ENCODE data around the gene CFAP45.

DNA sequence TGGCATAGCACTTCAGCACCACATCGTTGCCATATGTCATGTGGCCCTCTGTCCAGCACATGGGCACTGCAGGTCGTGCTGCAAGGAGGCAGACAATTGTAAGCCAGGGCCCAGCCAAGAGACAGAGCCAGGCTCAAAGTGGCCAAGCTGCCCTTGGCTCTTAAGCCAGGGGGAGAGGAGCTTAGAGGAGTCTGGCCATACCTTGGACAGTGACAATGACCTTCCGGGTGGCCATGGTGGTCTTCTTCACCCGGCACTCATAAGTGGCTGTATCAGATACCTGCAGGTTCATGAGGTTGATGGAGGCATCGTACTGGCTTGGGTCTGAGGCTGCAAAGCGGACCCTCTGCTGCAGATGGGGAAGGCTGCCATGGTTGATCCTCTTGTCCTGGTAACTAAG, 42.1 kb downstream of the CFAP45 start:
- TF ChIP-seq, protein P1, sequence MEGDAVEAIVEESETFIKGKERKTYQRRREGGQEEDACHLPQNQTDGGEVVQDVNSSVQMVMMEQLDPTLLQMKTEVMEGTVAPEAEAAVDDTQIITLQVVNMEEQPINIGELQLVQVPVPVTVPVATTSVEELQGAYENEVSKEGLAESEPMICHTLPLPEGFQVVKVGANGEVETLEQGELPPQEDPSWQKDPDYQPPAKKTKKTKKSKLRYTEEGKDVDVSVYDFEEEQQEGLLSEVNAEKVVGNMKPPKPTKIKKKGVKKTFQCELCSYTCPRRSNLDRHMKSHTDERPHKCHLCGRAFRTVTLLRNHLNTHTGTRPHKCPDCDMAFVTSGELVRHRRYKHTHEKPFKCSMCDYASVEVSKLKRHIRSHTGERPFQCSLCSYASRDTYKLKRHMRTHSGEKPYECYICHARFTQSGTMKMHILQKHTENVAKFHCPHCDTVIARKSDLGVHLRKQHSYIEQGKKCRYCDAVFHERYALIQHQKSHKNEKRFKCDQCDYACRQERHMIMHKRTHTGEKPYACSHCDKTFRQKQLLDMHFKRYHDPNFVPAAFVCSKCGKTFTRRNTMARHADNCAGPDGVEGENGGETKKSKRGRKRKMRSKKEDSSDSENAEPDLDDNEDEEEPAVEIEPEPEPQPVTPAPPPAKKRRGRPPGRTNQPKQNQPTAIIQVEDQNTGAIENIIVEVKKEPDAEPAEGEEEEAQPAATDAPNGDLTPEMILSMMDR (IDR thresholded peaks at IDR 0.05), result no peak
- no peak for TF ChIP-seq POLR2A (IDR thresholded peaks at IDR 0.05)
